ENCODE results near the gene IFIT1.
"Not testable (repeated sequence)": the region's sequence is repeated elsewhere in the genome, so short reads cannot be mapped to it uniquely, and the experiment has no call there.

IFIT1 gene

GRCh38 chr10:89440226-89441009, 48.0 kb downstream of the IFIT1 start:
- no peak for DNase-seq (ENCODE audit: low spot score)

- no peak for DNase-seq (ENCODE audit: low spot score)
These were observed 49.9 kb downstream of the IFIT1 start for GRCh38 chr10:89442289-89442688.

GRCh38 chr10:89444819-89445218, 52.4 kb downstream of the IFIT1 start:
- DNase-seq (ENCODE audit: low spot score): not testable (repeated sequence)

- no peak for DNase-seq (ENCODE audit: low spot score)
These were observed 58.5 kb downstream of the IFIT1 start for GRCh38 chr10:89450901-89451300.

- no peak for DNase-seq (ENCODE audit: low spot score)
These were observed 59.8 kb downstream of the IFIT1 start for GRCh38 chr10:89452193-89452592.

- no peak for DNase-seq (ENCODE audit: low spot score)
These were observed 62.3 kb downstream of the IFIT1 start for GRCh38 chr10:89454561-89455347.
